ENCODE results near the gene PBX3.

PBX3 gene

GRCh38 chr9:126001581-126002225, 254.5 kb downstream of the PBX3 start:
- Mint-ChIP-seq H3K27ac (no peak overlapping the region), H3K9me3 (no peaks in the 10 kb centered on the region), H3K36me3 (ENCODE audit: low read depth) (no peaks in the 10 kb centered on the region)

GRCh38 chr9:126002476-126003350, 255.5 kb downstream of the PBX3 start:
- H3K4me1 Mint-ChIP-seq = no peaks in the 10 kb centered on the region
- no peak for TF ChIP-seq CTCF (IDR thresholded peaks at IDR 0.05; ENCODE audit: unreplicated experiment in 3 of 3)
- no peaks in the 10 kb centered on the region for H3K36me3 Mint-ChIP-seq (ENCODE audit: low read depth)
- no peak overlapping the region for H3K4me3 Mint-ChIP-seq
- H3K27ac Mint-ChIP-seq = no peak overlapping the region
- peaks cover 2% of the 10 kb centered on the region for H3K9me3 Mint-ChIP-seq
- H3K27me3 Mint-ChIP-seq (ENCODE audit: low read depth) = no peaks in the 10 kb centered on the region

More at GRCh38 chr9:126001581-126002225, 254.5 kb downstream of the PBX3 start:
- H3K4me3 Mint-ChIP-seq = no peak overlapping the region
- no peaks in the 10 kb centered on the region for H3K27me3 Mint-ChIP-seq (ENCODE audit: low read depth)
- H3K4me1 Mint-ChIP-seq = no peaks in the 10 kb centered on the region
- no peak for TF ChIP-seq CTCF (IDR thresholded peaks at IDR 0.05; ENCODE audit: unreplicated experiment in 3 of 3)

- H3K36me3 Mint-ChIP-seq (ENCODE audit: low read depth) = peaks cover 5% of the 10 kb centered on the region
- H3K9me3 Mint-ChIP-seq = peaks cover 25% of the 10 kb centered on the region
- no peak overlapping the region for H3K4me3 Mint-ChIP-seq
- peaks cover 8% of the 10 kb centered on the region for H3K27me3 Mint-ChIP-seq (ENCODE audit: low read depth)
- H3K4me1 Mint-ChIP-seq = no peaks in the 10 kb centered on the region
- H3K27ac Mint-ChIP-seq = no peak overlapping the region
- no peak for TF ChIP-seq CTCF (IDR thresholded peaks at IDR 0.05; ENCODE audit: unreplicated experiment in 3 of 3)
Observed at GRCh38 chr9:126009047-126009446, 261.9 kb downstream of the PBX3 start.

- Mint-ChIP-seq H3K27me3 (ENCODE audit: low read depth) (peaks cover 10% of the 10 kb centered on the region), H3K9me3 (peaks cover 3% of the 10 kb centered on the region), H3K27ac (no peak overlapping the region), H3K4me3 (no peak overlapping the region), H3K4me1 (no peaks in the 10 kb centered on the region), H3K36me3 (ENCODE audit: low read depth) (no peaks in the 10 kb centered on the region)
- TF ChIP-seq CTCF (IDR thresholded peaks at IDR 0.05; ENCODE audit: unreplicated experiment in 3 of 3) = no peak
Observed at GRCh38 chr9:126014726-126015125, 267.6 kb downstream of the PBX3 start.

GRCh38 chr9:126015424-126015823, 268.3 kb downstream of the PBX3 start:
- H3K36me3 Mint-ChIP-seq (ENCODE audit: low read depth) = no peaks in the 10 kb centered on the region
- H3K4me1 Mint-ChIP-seq = no peaks in the 10 kb centered on the region

More at GRCh38 chr9:126015424-126015823, 268.3 kb downstream of the PBX3 start:
- TF ChIP-seq CTCF (IDR thresholded peaks at IDR 0.05; ENCODE audit: unreplicated experiment in 3 of 3) = no peak
- no peak overlapping the region for H3K4me3 Mint-ChIP-seq
- H3K27me3 Mint-ChIP-seq (ENCODE audit: low read depth) = peaks cover 7% of the 10 kb centered on the region
- no peak overlapping the region for H3K27ac Mint-ChIP-seq
- H3K9me3 Mint-ChIP-seq = no peaks in the 10 kb centered on the region

All from nephron (organoid).